Uterus (tissue), 2 donors: ENCODE results near the gene MECP2.

Experiments
- CTCF ChIP-seq, 4 experiments: fragments of 200-600 bp in 2 of 4; fragments of 450-650 bp in 2 of 4; sonication (generic) in 2 of 4; IDR thresholded peaks; one replicate each; pipeline ENCODE4 v1.5.1; 2016 to 2019; ENCODE audit warnings: antibody characterized with exemption in 4 of 4, mild to moderate bottlenecking in 2 of 4, moderate library complexity in 1 of 4
- POLR2A ChIP-seq, 2 donors: fragments of 450-650 bp; IDR thresholded peaks; one replicate each; pipeline ENCODE4 v1.6.1; 2016; ENCODE audit warnings: antibody characterized with exemption in 2 of 2, mild to moderate bottlenecking in 1 of 2, moderate library complexity in 1 of 2

GRCh38 chrX:154032160-154032559 is 65.4 kb downstream of the MECP2 start:
- TF ChIP-seq CTCF (IDR thresholded peaks at IDR 0.05) = no peak
- no peak for TF ChIP-seq POLR2A (IDR thresholded peaks at IDR 0.05)
